ENCODE measurements around the gene CUTA. TPM values are rescaled to one million over a fixed set of nuclear protein-coding genes. Genes with fewer than 3 reads are reported as not detected.

The CUTA gene, protein sequence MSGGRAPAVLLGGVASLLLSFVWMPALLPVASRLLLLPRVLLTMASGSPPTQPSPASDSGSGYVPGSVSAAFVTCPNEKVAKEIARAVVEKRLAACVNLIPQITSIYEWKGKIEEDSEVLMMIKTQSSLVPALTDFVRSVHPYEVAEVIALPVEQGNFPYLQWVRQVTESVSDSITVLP
- polyA plus RNA-seq (ENCODE audit: insufficient read length) = 153 TPM

DNA sequence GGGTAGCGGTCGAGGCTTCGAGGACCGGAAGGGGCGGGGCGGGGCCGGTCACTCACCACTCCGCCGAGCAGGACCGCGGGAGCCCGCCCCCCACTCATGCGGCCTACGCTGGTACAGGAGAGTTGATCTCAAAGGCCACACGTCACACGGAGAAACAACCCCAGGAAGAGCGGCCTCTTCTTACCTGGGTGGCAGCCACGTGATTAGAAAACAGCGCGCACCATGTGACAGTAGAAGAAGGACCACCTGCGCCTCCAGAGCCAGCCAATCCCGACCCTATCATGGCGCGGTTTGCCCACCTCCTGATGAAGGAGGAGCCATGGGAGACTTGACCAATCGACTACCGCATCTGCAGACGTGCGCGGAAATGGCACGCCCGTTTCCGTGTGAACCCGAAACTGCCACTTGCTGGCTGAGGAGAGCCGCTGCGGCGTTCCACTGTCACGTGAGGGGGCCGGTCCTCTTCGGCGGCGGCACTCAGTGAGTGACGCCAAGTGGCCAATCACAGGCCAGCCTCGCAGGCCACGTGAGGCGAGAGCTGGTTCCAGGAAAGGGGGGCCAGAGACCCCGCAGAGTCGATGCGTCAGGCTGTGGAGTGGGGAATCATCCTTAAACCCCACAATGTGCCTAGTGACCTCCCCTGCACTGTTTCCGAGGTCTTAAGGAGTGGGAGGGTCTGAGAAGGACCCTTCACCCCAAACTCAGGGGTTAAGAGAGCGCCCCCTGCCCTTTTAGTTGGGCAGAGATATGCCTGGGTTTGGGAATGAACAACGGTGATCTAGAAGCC lies at the start of gene CUTA:
Gene CUTA (minus strand): TSS at position 205 of the 787 bp plus-strand sequence. CDS start 107 bp downstream, at position 98.
- DNase-seq = peak; percentile 100

DNA sequence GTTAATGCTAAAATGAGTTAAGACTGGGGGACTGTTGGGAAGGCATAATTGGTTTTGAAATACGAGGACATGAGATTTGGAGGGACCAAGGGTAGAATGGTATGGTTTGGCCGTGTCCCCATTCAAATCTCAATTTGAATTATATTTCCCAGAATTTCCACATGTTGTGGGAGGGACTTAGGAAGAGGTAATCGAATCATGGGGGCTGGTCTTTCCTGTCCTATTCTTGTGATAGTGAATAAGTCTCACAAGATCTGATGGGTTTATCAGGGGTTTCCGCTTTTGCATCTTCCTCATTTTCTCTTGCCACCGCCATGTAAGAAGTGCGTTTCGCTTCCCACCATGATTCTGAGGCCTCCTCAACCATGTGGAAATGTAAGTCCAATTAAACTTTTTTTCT lies 49.2 kb upstream of the CUTA start:
- no peak for DNase-seq

DNA sequence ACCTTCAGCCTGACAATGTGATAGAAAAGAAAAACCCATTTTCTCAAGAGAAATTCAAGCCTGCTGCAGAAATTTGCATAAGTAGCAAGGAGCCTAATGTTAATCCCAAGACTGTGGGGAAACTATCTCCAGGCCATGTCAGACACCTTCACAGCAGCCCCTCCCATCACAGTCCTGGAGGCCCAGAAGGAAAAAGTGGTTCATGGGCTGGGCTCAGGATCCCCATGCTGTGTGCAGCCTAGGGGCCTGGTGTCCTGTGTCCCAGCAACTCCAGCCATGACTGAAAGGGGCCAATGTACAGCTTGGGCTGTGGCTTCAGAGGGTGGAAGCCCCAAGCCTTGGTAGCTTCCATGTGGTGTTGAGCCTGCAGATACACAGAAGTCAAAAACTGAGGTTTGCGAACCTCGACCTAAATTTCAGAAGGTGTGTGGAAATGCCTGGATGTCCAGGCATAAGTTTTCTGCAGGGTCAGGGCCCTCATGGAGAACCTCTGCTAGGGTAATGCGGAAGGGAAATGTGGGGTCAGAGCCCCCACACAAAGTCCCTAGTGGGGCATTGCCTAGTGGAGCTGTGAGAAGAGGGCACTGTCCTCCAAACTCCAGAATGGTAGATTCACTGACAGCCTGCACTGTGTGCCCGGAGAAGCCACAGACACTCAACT lies 48.3 kb upstream of the CUTA start:
- no peak for DNase-seq

DNA sequence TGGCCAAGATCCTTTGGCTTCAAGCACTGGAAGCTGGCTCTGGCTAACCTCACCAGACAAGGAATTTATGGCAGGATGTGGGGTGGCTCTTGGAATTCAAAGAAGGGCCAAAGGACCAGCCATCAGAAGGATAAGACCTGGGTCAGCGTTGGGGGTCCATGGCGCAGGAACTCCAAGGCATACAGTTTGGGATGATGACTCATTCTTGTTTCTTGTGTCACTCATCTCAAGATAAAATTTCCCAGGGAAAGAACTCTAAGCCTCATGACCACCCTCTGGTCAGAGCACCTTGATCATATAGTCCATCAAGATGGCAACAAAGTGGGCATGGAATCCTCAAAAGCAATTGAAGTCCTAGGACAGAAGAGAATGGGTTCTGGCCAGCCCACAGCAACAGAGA lies 41.3 kb upstream of the CUTA start:
- DNase-seq = no peak

DNA sequence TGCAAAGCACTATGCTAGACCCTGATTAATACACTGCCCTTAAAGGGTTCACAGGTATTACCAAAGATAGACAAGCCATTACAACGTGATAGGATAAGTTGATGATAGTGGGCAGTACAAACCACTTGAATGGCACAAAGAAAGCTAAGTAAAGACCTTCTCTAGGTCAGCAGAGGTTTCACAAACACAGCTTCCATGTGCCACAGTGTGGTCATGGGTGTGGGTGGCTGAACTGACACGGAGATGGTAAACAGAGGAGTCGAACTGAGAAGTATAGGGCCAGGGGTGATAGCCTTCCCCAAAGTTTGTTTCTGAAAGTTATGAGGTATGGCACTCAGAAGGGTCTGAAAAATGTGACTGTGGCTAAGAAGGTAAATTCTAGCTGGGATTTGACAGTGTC lies 40.8 kb upstream of the CUTA start:
- DNase-seq = no peak

DNA sequence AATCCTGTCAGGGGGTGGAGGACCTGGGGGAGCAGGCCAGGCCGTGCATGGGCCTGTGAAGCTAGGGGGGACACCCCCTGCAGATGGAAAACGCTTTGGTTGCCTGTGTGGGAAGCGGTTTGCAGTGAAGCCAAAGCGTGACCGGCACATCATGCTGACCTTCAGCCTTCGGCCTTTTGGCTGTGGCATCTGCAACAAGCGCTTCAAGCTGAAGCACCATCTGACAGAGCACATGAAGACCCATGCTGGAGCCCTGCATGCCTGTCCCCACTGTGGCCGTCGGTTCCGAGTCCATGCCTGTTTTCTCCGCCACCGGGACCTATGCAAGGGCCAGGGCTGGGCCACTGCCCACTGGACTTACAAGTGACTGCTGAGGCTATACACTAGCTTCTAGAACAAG lies 38.2 kb upstream of the CUTA start:
- no peak for DNase-seq

DNA sequence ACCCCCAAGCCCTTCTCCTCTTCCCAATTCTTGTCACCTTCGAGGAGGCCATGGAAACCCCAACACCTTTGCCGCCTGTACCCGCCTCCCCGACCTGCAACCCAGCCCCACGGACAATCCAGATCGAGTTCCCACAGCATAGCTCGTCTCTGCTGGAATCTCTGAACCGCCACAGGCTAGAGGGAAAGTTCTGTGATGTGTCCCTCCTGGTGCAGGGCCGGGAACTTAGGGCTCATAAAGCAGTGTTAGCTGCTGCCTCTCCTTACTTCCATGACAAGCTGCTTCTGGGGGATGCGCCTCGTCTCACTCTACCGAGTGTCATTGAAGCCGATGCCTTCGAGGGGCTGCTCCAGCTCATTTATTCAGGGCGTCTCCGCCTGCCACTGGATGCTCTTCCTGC lies 37.1 kb upstream of the CUTA start:
- no peak for DNase-seq

DNA sequence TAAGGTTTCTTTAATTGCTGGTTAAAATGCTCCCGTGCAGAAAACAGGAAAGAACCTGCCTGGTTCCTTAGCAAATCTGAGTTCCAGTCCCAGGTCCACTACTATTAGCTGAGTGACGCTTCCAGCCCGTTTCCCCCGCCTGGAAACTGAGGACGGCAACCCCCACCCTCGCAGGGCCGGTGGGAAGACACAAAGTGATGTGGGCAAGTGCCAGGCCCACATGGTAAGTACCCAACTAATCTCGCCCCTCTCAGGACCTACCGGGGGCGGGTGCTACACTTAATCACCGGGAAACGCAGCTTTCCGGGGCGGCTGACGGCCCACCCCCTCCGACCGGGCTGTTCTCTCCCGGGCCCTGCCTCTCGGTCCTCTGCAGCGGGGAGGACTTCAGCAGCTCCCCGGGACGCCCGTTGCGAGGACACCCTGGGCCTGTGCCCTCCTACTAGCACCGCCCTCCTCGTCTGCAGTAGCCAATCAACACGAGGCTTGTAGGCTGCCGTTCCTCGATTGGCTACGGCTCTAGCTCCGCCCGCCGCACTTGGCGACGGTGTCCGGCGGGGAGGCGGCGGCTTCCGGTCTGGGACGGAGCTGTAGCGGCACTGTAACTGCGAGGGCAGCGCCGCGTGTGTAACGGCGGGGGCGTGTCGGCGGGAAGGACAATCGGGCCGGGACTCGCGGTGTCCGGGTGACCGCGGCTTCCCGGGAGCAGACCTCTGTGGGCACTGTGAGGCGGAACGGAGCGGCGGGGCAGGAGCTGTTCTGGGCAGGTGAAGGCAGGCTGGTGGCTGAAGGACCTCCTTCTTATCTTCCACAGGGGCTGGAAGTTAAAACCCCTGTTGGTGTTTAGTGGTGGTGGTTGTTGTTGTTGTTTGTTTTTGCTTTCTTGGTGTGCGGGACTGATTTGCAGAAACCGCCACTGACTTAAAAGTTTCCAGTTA lies 36.4 kb upstream of the CUTA start, which contains the start of gene ZBTB9:
Gene ZBTB9 (plus strand): TSS at position 568 of the 938 bp plus-strand sequence. CDS start 525 bp downstream, outside the sequence.
- DNase-seq = peak; percentile 95

DNA sequence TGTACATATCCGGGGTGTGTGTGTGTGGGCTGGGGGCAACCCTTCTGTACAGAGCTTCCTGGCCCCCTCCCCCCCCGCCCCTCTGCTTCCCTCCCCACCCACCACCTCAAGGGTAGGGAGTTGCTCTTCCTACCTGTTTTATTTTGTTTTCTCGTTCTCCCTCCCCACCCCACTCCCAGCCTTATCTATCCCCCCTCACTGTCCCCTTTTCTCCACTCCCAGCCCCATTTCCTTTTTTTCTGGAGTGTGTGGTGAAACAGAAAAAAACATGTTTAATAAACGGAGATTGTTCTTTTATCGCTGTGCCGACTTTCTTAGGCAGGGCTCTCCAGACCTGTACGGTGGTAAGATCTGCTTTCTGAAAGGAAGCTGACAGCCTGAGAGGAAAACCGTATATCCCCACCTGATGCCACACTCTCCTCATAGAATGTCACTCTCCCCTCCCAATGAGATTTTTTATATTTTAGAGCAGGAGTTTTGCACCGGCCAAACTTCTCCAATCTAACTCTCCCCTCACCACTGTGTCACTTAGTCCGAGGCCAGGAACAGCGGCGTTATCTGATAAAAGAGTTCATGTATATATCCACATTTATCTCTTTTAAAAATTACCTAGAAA lies 35.6 kb upstream of the CUTA start:
- no peak for DNase-seq

DNA sequence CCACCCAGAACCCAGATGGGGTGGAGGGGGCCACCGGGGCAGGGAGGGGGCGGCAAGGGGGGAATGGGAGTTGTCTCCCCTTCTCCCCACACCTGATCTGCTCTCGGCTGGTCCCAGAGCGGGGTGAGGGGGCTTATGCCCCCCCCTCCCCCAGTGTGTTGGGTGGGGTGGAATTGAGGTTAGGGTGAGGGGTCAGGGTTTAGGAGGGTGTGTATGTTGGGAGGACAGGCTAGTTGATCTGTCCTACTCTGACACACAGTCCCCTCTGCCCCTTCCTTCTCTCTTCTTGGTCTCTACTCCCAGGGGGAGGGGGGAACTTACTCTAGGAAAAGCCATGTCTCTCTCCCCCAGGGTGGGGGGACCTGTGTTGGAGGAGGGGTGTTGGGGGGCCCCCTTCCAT lies 34.6 kb upstream of the CUTA start:
- DNase-seq = no peak

DNA sequence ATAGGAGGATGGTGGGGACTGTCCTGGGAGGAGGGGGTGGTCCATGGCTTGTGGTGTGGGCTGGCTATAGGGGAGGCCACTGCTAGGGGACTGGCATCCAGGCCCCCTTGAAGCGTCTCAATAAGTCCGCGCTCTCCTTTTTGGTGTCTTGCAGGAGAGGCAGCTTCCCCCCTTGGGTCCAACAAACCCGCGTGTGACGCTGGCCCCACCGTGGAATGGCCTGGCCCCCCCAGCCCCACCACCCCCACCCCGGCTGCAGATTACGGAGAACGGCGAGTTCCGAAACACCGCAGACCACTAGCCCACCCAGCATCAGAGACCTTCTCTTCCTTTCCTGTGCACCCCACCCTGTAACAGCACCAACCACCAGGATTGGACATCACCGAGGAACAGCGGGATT lies 33.7 kb upstream of the CUTA start:
- DNase-seq = no peak

DNA sequence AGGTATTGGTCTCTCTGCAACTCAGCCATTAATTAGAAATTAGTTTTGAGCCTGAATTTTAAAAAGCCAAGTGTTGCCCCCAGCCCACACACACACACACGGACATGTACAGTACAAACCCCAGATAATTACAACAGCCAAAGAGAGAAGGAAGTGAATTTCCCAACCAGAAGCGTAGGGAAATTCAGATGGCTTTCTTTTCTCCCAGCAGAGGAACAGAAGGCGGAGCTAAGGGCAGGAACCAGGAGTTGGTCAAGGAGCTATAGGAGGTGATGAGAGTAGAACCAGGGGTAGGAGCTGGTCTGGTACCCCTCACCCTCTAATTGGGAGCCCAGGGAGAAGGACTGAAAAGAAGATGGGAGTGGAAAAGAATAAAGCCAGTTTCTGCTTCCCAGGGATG lies 32.5 kb upstream of the CUTA start:
- no peak for DNase-seq

DNA sequence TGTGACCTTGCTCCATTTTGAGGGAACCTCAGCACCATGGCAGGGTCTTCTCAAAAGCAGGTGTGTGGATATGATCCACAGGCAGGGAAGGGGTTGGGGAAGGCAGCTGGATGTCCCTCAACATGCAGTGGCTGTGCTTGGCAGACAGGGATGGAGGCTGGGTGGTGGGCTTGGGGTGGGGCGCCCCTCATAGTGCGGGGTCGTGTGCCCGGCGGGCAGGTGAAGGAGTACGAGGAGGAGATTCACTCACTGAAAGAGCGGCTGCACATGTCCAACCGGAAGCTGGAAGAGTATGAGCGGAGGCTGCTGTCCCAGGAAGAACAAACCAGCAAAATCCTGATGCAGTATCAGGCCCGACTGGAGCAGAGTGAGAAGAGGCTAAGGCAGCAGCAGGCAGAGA lies 28.4 kb upstream of the CUTA start:
- no peak for DNase-seq

DNA sequence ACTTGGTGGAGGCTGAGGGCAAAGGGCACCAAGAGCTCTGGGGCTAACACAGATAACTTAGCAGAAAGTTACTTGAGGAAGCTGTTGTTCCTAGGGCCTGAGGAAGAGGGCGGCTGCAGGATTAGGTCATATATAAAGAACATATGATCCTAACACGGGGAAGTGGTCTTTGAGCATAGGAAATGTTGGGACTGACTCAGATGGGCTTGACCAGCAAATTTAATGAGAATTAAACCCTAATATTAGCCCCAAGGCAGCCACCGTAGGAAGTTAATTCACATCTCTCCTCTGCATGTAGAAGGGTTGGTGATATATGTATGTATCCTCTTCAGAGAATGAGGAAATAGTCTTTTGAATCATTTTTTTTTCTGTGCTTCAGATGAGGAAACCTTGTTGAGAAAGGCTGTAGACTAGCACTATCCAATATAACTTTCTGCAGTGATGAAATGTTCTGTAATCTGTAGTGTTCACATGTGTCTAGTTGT lies 27.3 kb upstream of the CUTA start:
- DNase-seq = no peak

DNA sequence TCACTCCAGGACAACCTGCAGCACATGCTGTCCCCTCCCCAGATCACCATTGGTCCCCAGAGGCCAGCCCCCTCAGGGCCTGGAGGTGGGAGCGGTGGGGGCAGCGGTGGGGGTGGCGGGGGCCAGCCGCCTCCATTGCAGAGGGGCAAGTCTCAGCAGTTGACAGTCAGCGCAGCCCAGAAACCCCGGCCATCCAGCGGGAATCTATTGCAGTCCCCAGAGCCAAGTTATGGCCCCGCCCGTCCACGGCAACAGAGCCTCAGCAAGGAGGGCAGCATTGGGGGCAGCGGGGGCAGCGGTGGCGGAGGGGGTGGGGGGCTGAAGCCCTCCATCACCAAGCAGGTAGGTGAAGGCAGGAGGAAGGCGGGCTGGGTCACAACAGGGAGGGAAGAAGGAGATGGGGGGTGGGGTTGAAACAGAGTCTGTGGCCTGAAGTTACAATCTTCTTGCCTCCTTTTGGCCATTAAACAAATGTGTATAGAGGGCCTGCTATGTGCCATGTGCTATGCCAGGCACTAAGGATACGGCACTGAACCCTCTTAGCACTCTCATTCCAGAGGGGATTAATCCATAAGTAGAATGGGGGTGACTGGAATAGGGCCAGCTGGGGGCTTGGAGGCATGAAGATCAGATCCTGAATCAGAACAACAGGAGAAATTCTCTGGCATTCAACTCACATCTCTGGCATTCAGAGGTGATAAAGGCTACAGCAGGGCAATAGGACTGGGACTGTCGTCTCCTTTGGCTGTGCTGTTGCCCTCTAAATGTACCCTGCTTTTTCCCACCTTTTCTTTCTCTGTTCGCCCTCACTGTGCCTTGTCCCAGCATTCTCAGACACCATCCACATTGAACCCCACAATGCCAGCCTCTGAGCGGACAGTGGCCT lies 26.0 kb upstream of the CUTA start:
- no peak for DNase-seq

DNA sequence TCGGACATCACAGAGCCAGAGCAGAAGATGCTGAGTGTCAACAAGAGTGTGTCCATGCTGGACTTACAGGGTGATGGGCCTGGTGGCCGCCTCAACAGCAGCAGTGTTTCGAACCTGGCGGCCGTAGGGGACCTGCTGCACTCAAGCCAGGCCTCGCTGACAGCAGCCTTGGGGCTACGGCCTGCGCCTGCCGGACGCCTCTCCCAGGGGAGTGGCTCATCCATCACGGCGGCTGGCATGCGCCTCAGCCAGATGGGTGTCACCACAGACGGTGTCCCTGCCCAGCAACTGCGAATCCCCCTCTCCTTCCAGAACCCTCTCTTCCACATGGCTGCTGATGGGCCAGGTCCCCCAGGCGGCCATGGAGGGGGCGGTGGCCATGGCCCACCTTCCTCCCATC lies 25.1 kb upstream of the CUTA start:
- no peak for DNase-seq

DNA sequence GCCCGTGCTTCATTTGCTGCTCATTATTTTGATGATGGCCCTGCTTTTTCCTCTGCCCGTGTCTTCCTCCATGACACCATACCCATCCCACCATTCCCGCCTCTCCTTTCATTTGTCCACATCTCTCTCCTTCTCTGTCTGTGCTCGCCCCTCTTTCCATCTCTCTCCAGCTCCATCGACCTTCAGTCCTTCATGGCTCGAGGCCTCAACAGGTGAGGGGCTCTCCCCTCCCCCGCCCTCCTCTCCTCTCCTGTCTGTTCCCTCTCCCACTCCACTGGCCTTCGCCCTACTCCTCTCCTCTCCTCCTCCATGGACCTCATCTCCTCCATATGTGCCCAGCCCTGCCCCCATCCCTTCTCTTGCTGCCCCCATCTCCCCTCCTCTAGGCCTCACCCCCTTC lies 24.4 kb upstream of the CUTA start:
- no peak for DNase-seq

DNA sequence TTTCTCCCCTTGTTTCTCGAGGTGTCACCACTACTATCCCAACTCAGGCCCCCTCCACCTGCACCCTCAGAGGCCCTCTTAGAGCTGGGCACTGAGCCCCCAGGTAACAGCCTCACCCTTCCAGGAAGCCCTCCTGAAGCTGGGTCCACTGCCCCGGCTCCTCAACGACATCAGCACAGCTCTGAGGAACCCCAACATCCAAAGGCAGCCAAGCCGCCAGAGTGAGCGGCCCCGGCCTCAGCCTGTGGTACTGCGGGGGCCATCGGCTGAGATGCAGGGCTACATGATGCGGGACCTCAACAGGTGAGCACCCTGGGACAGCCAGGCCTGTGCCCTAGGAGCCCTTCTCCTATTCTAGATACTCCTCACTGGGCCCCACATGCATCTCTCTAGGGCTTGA lies 23.6 kb upstream of the CUTA start:
- no peak for DNase-seq

DNA sequence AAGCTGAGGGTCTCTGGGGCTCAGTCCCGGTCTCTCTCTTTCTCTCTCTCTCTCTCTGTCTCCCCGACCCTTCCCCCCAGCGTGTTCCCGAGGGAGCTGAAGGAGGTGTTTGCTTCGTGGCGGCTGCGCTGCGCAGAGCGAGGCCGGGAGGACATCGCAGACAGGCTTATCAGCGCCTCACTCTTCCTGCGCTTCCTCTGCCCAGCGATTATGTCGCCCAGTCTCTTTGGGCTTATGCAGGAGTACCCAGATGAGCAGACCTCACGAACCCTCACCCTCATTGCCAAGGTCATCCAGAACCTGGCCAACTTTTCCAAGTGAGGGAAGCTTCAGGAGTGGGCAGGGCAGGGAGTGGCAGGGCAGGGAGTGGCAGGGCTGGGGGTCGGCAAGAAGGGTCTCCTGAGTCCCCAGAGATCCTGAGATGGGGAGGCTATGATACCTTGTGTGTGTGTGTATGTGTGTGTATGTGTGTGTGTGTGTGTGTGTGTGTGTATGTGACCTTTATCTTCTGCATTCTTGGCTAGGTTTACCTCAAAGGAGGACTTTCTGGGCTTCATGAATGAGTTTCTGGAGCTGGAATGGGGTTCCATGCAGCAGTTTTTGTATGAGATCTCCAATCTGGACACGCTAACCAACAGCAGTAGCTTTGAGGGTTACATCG lies 22.9 kb upstream of the CUTA start:
- no peak for DNase-seq

DNA sequence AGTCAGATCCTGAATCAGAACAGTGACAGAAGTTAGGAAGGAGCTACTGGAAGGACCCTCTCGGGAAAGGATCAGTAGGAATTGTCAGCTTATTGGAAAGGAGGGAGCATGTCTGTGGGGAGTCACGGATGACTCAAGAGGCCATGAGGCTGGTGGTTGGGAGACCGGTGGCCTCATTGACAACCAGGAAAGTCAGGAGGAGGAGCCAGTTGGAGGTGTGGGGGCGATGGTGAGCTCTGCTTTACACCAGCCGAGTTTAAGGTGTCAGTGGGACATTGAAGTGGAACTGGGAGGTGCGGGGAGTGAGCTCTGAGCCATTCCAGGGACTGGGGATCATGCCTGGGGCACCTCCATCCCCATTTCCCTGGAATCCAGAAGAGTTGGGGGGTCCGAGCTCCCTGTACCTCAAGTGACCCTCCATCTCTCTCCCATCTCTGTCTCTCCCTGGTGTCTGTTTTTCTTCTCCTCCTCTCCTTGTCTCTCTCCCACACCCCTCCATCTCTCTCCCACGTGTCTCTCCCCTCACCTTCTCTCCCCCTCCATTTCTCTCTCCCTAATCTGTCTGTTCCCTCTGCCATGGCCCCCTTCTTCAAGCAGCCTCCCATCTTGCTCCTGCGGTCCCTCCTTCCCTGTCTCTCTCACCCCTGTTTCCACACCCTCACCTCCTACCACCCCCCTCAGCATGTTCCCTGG lies 22.2 kb upstream of the CUTA start:
- no peak for DNase-seq
